Calu3 (cell line): ENCODE measurements around the gene DCAF12. TPM values are rescaled to one million over a fixed set of nuclear protein-coding genes. Genes with fewer than 3 reads are reported as not detected.

Experiments used
- BruUV-seq: library from RNA; stranded (reverse); fragments of 400-500 nt; replicated peaks from 2 replicates; lab custom pipeline; 2021; lab: Mats Ljungman, UMichigan
- CTCF ChIA-PET: fragments of 300-600 bp; sonication (Branson Sonifier 250); formaldehyde crosslinking; loops from one replicate; lab custom pipeline; 2022; ENCODE audit warnings: antibody characterized with exemption; lab: Charles Lee
- DNase-seq: peaks from one replicate; pipeline ENCODE4 v3.0.0; 2022
- H3K27ac Mint-ChIP-seq: one replicate; pipeline ENCODE4 v1.8.0; 2022; ENCODE audit warnings: mixed read lengths; ENCODE audit not compliant: unreplicated experiment
- H3K27me3 Mint-ChIP-seq: one replicate; pipeline ENCODE4 v1.8.0; 2022; ENCODE audit warnings: mixed read lengths; ENCODE audit not compliant: unreplicated experiment
- H3K36me3 Mint-ChIP-seq: one replicate; pipeline ENCODE4 v1.8.0; 2022; ENCODE audit warnings: mild to moderate bottlenecking, moderate library complexity, mixed read lengths; ENCODE audit not compliant: insufficient read depth, unreplicated experiment
- H3K4me1 Mint-ChIP-seq: one replicate; pipeline ENCODE4 v1.8.0; 2022; ENCODE audit warnings: mild to moderate bottlenecking, low read depth, mixed read lengths; ENCODE audit not compliant: unreplicated experiment
- H3K4me3 Mint-ChIP-seq: one replicate; pipeline ENCODE4 v1.8.0; 2022; ENCODE audit warnings: mild to moderate bottlenecking, low read depth, moderate library complexity, mixed read lengths; ENCODE audit not compliant: unreplicated experiment
- H3K9me3 Mint-ChIP-seq: one replicate; pipeline ENCODE4 v1.8.0; 2022; ENCODE audit warnings: low read depth, mixed read lengths; ENCODE audit not compliant: unreplicated experiment
- CTCF ChIP-seq: fragments of 200-600 bp; IDR thresholded peaks from one replicate; pipeline ENCODE4 v1.8.0; 2022; ENCODE audit warnings: antibody characterized with exemption; ENCODE audit not compliant: unreplicated experiment
- intact Hi-C: fragments of 100-400 bp; cut with micrococcal nuclease; formaldehyde crosslinking; loops from one replicate; pipeline ENCODE4 v1.10.0; 2022; ENCODE audit not compliant: unreplicated experiment
- total RNA-seq: library from RNA; stranded (reverse); gene quantifications from 2 replicates; pipeline ENCODE4 v1.2.3, GENCODE V29; 2022

Gene DCAF12
- total RNA-seq, 1 experiment from 2014 or later: 20.8 TPM

DNA sequence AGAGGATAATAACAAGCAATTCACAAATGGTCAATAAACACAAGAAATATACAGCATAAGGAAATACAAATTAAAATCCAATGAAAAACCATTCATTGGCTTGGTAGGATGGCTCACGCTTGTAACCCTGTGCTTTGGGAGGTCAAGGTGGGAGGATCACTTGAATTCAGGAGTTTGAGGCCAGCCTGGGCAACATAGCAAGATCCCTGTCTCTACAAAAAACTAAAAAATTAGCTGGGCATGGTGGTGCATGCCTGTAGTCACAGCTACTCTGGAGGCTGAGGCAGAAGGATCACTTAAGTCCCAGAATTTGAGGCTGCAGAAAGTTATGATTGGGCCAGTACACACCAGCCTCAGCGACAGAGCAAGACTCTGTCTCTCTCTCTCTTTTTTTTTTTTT, 31.4 kb upstream of the DCAF12 start:
- no peaks in the 10 kb centered on the region for H3K4me1 Mint-ChIP-seq
- CTCF ChIA-PET: no interaction called here
- DNase-seq: no peak
- intact Hi-C loops: no loop called here
- no TSS peak for BruUV-seq
- no peaks in the 10 kb centered on the region for H3K27me3 Mint-ChIP-seq
- H3K36me3 Mint-ChIP-seq: no peaks in the 10 kb centered on the region
- H3K27ac Mint-ChIP-seq: no peak overlapping the region
- no peak overlapping the region for H3K4me3 Mint-ChIP-seq
- TF ChIP-seq CTCF: no peak
- H3K9me3 Mint-ChIP-seq: no peaks in the 10 kb centered on the region

- intact Hi-C loops: no loop called here
- no peak overlapping the region for H3K4me3 Mint-ChIP-seq
- no TSS peak for BruUV-seq
- H3K9me3 Mint-ChIP-seq: no peaks in the 10 kb centered on the region
- no peaks in the 10 kb centered on the region for H3K27me3 Mint-ChIP-seq
- no peak for TF ChIP-seq CTCF
- no peaks in the 10 kb centered on the region for H3K36me3 Mint-ChIP-seq
- no peaks in the 10 kb centered on the region for H3K4me1 Mint-ChIP-seq
- H3K27ac Mint-ChIP-seq: no peak overlapping the region
- CTCF ChIA-PET: no interaction called here
- no peak for DNase-seq
Observed at GRCh38 chr9:34157318-34157717, 30.8 kb upstream of the DCAF12 start.

DNA sequence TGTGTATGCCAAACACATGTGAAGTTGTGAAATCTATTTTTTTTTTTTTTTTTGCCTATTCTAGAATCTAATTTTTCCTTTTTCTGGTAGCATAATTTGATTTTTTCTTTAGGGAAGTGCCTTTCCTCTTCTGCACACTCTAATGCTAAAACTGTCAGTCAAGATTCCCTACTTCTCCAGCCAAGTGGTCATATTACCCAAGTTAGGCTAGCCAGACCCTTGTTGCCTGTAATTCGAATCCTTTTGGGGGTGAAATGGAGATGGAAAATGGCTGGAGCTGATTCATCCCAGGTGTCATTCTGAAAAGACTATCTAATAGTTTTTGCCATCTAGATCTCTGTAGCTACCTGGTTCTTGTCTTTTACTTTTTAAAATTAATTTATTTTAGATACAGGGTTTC, 27.6 kb upstream of the DCAF12 start:
- CTCF ChIA-PET: no interaction called here
- Mint-ChIP-seq H3K27me3 (no peaks in the 10 kb centered on the region), H3K36me3 (no peaks in the 10 kb centered on the region), H3K4me3 (no peak overlapping the region), H3K4me1 (no peaks in the 10 kb centered on the region), H3K9me3 (no peaks in the 10 kb centered on the region), H3K27ac (no peak overlapping the region)
- DNase-seq: no peak
- no TSS peak for BruUV-seq
- intact Hi-C loops: no loop called here
- TF ChIP-seq CTCF: no peak

DNA sequence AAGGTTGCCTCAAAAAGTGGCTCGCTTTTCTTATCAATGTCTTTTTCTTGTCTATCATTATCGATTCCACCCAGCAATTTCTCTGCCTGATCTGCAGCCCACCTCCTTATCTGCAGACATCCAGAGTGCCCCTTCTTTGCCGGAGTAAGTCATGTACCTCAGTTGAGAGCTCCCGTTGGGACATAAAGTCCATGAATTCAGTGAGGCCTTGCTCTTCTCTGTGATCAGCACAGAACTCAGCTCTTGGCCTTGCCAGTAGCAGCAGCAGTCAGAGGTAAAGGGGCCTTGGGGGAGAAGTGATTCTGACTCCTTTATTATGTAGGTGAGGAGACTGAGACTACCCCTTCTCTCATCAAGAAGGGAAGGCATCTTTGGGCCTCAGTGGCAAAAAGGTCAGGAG, 24.9 kb upstream of the DCAF12 start:
- Mint-ChIP-seq H3K9me3 (no peaks in the 10 kb centered on the region), H3K36me3 (no peaks in the 10 kb centered on the region), H3K4me1 (no peaks in the 10 kb centered on the region), H3K27ac (no peak overlapping the region), H3K4me3 (no peak overlapping the region), H3K27me3 (no peaks in the 10 kb centered on the region)
- no peak for TF ChIP-seq CTCF
- intact Hi-C loops: no loop called here
- no peak for DNase-seq
- CTCF ChIA-PET: interaction anchor here (0.6 kb wide), 1 partner anchor 15 kb away, joined by 6 read pairs; no protein-coding TSS in a partner anchor
- no TSS peak for BruUV-seq
